GM21723 (cell line): ENCODE measurements around the gene CCNI2.

Experiments
- ATAC-seq: cut with Tn5 transposase; IDR thresholded peaks from one replicate; pipeline ENCODE4 v1.9.1; 2021; ENCODE audit warnings: mild to moderate bottlenecking, moderate library complexity; ENCODE audit not compliant: unreplicated experiment

The CCNI2 gene

DNA sequence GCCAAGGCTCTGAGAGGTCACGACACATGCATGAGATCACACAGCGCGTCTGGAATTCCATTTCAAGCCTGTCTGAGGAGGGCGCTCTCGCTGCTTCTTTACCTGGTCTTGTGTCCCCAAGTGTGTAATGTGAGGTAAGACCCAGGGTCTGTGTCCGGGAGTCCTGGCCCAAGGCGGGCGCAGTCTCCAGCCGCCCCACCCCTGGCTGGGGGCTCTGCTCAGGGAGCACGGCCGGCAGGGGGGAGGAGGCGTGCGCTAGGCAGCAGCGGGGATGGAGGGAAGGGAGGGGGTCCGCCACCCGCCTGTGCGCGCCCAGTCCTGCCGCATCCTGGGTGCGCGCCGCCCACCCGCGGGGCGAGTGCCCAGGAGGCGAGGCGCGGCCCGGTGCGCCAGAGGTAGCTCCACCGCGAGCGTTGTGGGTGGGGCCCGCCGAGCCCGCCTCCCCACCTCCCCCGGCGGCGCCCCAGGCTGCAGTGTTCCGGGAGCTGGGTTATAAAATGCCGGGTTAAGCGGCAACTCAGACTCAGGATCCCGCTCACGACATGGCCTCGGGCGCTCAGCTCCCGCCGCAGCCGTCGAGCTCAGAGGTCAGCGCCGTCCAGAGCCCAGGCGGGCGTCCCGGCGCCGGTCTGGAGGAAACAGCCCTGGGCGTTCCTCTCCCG, at the start of gene CCNI2:
Gene CCNI2 (plus strand): TSS at position 473 of the 662 bp plus-strand sequence. CDS start 70 bp downstream, at position 543.
- peak; percentile 49 for ATAC-seq

- ATAC-seq = no peak
Measured at GRCh38 chr5:132704875-132705274, 42.4 kb upstream of the CCNI2 start.

DNA sequence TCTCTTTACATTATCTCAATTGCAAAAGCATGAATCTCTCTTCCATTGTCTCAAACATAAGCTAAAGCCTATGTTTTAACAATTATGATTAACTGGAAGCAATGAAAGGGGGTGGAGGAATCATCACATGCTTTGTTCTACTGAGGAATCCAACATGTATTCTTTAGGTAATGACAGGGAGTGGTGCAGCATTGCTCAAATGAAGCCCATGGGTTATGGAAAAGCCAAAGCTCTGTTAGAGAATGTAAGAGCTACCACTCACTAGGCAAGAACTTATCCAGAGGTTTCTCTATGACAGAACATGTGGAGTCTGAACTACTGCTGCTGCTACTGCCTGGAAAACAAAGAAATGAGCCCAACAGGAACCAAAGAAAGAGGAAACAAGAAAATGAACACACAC, 38.6 kb upstream of the CCNI2 start:
- ATAC-seq = no peak

DNA sequence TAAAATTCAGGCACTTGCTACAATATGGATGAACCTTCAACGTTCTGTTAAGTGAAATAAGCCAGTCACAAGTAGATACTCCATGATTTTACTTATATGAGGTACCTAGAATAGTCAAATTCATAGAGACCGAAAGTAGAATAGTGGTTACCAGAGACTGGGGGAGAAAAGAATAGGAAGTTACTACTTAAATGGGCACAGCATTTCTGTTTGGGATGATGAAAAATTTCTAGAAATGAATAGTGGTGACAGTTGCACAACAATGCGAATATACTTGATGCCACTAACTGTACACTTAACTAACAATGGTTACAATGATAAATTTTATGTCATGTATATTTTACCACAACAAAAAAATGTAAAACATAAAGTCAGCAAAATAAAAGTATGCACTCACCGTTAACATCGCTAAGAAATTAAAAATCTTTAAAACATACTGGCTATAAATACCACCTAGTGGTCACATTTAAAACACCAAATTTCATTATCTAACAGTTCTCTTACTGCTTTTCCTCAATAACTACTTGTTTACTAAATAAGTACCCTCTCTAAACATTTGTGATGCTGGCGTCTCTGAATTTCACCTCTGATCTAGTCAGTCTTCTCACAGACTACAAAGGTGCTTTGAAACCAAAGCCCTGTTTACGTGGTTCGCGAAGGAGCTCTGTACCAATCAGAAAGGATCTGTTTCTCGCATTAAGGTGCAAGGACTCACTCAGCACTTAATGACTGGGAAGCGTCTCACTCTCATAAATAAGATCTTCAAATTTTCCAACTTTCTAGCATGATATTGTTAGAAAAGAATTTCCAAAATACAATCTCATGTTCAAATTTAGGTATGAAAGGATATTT, 32.5 kb upstream of the CCNI2 start:
- no peak for ATAC-seq

DNA sequence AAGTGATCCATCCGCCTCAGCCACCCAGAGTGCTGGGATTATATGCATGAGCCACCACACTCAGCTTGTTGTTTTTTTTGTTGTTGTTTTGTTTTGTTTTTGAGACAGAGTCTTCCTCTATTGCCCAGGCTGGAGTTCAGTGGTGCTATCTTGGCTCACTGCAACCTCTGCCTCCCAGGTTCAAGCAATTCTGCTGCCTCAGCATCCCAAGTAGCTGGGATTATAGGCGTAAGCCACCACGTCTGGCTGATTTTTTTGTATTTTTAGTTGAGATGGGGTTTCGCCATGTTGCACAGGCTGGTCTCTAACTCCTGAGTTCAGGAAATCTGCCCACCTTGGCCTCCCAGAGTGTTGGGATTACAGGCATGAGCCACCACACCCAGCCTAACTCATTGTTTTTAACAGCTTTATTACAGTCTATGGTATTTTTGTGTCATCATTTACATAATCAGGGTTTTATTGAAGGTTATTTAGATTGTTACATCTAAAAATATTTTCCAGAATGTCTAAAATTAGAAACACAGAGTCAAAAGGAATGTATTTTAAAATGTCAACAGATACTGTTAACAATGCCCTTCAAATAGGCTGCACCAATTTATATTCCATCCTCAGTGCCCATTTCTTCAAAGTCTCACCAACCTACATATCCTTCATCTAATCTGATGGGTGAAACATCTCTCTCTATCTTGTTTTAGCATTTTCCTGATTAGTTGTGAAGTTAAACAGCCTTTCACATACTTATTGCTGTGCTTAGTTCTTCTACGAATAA, 28.5 kb upstream of the CCNI2 start:
- no peak for ATAC-seq

- no peak for ATAC-seq
Measured at GRCh38 chr5:132725745-132726144, 21.5 kb upstream of the CCNI2 start.

GRCh38 chr5:132729896-132730295, 17.3 kb upstream of the CCNI2 start:
- ATAC-seq = no peak

- ATAC-seq = no peak
Measured at GRCh38 chr5:132733499-132734148, 13.6 kb upstream of the CCNI2 start.

GRCh38 chr5:132734687-132735086, 12.5 kb upstream of the CCNI2 start:
- ATAC-seq = no peak

DNA sequence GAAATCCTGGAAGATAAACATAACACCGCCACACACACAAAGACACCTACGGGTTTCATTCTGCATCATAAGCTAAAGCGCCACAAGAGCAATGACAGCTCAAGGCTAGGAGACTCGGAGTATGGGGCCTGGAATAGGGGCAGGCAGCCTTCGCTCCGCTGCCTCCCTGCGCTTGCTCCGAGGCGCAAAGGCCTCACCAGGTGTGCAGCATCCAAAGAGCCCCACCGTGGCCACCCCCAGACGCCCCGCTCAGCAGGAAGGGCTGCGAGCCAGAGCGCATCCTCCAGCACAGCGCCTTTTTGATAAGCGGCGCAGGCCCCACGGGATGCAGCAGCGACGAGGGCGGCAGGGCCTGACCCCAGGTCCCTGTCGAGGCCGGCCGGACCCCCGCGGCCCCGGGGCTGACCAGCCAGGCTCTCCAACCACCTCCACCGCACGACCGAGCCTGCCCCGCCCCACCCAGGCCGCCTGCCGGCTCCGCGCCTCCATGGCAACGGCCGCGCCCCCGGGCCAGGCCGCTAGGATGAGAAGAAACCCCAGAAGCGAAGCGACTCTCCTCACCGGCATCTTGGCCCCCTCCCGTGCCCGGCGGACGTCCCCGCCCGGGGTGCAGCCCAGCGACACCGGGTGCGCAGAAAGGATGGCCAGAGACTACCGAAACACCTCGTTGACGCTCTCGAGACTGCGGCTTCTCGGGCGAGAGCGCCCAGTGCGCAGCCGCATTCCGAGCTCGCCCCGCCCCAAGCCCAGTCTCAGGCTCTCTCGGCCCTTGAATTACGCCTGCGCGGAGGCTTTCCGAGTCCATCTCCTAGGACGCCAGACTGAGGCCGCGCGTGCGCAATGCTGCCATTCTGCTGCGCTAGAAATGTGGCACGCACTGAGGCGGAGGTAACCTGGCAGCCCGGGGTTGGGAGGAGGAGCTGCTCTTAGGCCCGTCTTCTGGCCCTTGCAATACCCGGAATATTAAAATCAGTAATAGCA, 10.1 kb upstream of the CCNI2 start, which contains the start of gene KIF3A:
Gene KIF3A (minus strand): TSS at position 694 of the 981 bp plus-strand sequence. CDS start 127 bp downstream, at position 567.
- peak; percentile 91 for ATAC-seq

GRCh38 chr5:132737982-132738681, 9.1 kb upstream of the CCNI2 start:
- ATAC-seq = no peak

- ATAC-seq = no peak
Measured at GRCh38 chr5:132739232-132739631, 8.0 kb upstream of the CCNI2 start.

- no peak for ATAC-seq
Measured at GRCh38 chr5:132742158-132742557, 5.1 kb upstream of the CCNI2 start.

- no peak for ATAC-seq
Measured at GRCh38 chr5:132742626-132743025, 4.6 kb upstream of the CCNI2 start.

DNA sequence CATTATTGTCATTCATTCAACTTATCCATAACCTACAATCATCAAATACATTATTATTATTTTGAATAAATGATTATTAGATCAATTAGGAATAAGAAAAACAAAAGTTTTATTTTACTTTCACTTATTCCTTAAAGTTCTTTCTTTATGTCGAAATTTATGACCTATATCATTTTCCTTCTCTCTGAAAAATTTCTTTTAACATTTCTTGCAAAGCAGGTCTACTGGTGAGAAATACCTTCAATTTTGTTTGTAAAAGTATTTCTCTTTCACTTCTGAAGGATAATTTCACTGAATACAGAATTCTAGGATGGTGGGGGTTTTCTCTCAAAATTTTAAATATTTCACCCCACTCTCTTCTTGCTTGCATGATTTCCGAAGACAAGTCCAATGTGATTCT, 2.6 kb upstream of the CCNI2 start:
- ATAC-seq = no peak

GRCh38 chr5:132746592-132746953, 653 bp upstream of the CCNI2 start:
- no peak for ATAC-seq

- ATAC-seq = peak; percentile 5
Measured at GRCh38 chr5:132747616-132748440, 602 bp downstream of the CCNI2 start.

GRCh38 chr5:132748522-132749000, 1.3 kb downstream of the CCNI2 start:
- ATAC-seq = no peak
